ENCODE data around the gene MBD3L1.

The MBD3L1 gene

DNA sequence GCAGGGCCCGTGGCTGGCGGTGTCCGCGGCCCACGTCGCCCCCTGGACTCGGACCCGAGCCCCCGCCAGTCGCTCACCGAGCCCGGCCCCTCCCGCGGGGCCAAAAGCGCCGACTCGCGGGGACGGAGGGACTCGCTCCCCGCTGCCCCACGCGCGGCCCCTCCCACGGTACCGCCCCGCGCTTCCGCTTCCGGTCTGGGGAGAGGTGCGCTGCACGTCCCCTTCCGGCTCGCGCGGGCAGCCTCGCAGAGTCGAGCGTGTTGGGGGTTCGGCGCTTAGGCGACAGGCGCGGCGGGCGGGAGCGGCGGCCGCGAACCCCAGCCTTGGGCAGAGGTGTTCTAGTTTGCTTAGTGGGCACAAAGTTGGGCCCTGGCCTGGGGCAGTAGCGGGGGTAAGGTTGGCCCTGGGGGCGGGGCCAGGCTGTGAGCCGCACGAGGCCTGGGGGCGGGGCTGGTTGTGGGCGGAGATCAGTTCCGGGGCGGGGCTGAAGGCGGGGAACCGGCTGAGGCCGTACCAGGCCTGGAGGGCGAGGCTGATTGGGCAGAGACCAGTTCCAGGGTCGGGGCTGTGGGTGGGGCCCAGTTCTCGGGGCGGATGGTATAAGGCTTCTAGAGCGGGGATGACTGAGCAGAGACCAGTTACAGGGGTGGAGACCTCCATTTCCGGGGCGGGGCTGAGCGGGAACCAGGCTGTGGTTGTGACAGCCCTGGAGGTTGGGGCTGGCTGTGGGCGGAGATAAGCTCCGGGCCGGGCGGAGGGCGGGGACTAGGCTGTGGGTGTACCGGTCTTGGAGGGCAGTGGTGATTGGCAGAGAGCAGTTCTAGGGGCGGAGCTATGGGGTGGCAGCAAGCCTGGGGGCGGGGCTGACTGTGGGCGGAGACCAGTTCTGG lies at the start of gene MBD3L1, which contains the start of gene ZNF558:
Gene MBD3L1 (plus strand): TSS at position 246 of the 890 bp plus-strand sequence. CDS start 10,302 bp downstream, outside the sequence.
Gene ZNF558 (minus strand): TSS at position 173 of the 890 bp plus-strand sequence. CDS start 9,645 bp downstream, outside the sequence.
- peak; percentile 96 for DNase-seq

DNA sequence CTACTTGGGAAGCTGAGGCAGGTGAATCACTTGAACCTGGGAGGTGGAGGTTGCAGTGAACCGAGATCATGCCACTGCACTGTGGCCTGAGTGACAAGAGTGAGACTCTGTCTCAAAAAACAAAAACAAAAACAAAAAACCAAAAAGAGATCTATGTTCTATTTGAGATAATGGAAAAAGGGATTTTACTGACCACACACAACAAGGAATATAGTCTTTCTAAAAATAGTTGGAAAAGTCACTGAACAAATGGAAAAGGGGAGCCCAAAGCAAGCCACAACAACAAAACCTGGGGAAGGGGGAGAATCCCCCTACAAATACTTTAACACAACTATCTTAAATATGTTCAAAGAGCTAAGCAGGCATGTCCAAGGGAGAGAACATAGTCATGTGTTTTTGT lies 37.4 kb upstream of the MBD3L1 start:
- no peak for DNase-seq

- DNase-seq: no peak
Observed at GRCh38 chr19:8806661-8807060, 25.5 kb upstream of the MBD3L1 start.

GRCh38 chr19:8811315-8812172 lies 20.6 kb upstream of the MBD3L1 start:
- no peak for DNase-seq

GRCh38 chr19:8814176-8814575 lies 18.0 kb upstream of the MBD3L1 start:
- DNase-seq: no peak

DNA sequence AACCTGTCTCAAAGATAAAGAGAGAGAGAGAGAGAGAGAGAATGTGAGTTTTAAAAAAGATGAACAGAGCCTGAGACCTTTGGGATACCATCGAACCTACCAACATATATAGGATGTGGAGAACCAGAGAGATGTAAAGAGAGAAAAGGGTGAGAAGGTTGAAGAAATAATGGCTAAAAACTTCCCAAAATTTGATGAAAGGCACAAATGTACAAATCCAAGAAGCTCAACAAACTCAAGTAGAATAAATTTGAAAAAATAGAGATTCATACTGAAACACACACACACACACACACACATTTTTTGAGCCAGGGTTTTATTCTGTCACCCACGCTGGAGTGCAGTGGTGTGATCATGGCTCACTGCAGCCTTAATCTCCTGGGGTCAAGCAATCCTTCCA lies 16.4 kb upstream of the MBD3L1 start:
- DNase-seq: no peak

DNA sequence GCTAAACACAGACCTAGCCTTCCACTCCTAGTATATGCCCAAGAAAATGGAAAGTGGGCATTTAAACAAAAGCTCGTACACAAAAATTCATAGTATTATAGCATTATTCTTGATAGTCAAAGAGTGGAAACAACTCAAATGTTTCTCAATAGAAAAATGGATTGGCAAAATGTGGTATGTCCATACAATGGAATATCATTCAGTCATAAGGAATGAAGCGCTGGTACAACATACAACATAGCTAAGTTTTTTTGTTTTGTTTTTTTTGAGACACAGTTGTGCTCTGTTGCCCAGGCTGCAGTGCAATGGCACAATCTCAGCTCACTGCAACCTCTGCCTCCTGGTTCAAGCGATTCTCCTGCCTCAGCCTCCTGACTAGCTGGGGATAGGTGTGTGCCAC lies 11.9 kb upstream of the MBD3L1 start:
- no peak for DNase-seq

DNA sequence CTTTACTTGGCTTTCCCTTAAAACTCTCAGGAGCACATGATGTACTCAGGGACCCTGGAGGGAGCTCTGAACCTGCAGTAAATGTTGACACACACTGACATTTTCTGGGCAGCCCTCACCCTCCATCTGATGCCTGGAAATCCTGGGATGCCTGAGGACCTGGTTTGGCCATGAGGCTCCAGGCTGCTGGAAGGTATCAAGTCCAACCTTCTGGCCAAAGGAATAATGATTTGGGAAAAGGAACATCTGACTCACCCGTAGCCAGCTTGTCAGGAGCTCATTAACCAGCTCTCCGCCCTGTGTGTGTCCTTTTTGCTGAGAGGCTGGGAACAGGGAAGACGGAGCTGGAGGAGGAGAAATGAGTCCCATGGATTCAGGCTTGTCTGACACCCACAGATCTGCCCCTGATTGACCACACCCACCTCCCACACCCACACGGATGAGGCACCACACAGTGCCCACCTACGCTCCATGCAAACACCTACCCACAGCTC lies 10.4 kb upstream of the MBD3L1 start:
- no peak for DNase-seq

DNA sequence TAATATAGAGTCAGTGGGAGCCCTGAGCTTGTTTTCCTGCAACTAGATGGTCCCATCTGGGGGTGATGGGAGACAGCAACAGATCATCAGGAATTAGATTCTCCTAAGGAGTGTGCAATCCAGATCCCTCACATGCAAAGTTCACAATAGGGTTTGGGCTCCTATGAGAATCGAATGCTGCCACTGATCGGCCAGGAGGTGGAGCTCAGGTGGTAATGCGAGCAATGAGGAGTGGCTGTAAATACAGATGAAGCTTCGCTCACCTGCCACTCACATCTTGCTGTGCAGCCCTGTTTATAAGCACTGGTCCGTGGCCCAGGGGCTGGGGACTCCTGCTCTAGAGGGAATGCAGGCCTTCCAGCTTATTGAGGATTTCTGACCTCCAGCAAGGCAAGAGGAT lies 5.8 kb upstream of the MBD3L1 start:
- no peak for DNase-seq

- no peak for DNase-seq
Observed at GRCh38 chr19:8827277-8827676, 4.9 kb upstream of the MBD3L1 start.

- no peak for DNase-seq
Observed at GRCh38 chr19:8831373-8831772, 804 bp upstream of the MBD3L1 start.

GRCh38 chr19:8831832-8832131 lies 395 bp upstream of the MBD3L1 start:
- DNase-seq: peak; percentile 26

- no peak for DNase-seq
Observed at GRCh38 chr19:8835446-8835845, 3.3 kb downstream of the MBD3L1 start.

DNA sequence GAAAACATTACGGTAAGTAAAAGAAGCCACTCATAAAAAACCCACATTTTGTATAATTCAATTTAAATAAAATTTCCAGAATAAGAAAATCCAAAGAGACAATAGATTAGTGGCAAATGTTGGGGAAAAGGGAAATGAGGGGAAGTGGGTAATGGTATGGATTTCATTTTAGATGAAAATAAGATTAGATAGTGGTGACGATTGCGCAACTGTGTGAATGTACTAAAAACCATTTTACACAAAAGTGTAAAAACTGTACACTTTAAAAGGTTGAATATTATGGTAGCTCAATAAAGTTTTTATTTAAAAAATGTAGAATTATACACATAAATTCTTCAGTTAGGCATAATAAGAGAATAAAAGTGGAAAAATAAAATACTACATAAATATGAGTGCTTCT lies 3.7 kb downstream of the MBD3L1 start:
- no peak for DNase-seq

- no peak for DNase-seq
Observed at GRCh38 chr19:8840708-8841107, 8.5 kb downstream of the MBD3L1 start.

GRCh38 chr19:8846819-8847218 lies 14.6 kb downstream of the MBD3L1 start:
- no peak for DNase-seq

DNA sequence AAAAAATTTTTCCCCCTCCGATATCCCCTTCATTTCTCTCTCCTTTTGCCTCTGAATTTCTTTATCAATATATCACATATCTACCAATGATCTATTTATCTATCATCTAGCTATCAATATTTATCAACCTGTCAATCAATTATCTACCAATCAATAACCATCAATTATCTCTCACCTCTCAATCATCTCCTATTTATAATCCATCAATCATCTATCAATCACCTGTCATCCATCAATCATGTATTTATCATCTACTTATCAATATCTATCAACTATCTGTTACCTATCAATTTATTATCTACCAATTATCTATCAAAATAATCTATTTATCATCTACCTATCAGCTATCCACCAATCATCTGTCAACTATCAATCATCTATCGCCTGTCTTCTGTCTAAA lies 17.1 kb downstream of the MBD3L1 start:
- no peak for DNase-seq

GRCh38 chr19:8850488-8850887 lies 18.3 kb downstream of the MBD3L1 start:
- no peak for DNase-seq

DNA sequence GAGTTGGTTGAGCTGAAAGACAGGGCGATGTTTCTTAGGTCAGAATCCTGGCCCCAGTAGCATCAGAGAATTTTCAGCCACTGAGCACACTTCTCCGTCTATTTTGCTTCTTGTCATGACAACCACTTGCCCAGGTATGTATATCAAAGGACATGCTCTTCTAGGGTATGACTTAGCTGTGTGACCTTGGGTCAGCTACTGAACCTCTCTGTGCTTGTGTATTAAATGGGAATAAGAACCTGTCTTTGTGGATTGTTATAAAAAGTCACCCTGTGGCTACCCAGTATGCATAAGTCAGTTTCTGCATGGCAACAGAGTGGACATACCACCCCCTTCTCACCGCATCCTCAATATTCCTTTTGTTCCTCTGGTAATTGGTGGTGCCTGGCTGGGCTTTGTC lies 26.1 kb downstream of the MBD3L1 start:
- DNase-seq: no peak

- no peak for DNase-seq
Observed at GRCh38 chr19:8866344-8866743, 34.2 kb downstream of the MBD3L1 start.

- DNase-seq: no peak
Observed at GRCh38 chr19:8877854-8878705, 45.9 kb downstream of the MBD3L1 start.

GRCh38 chr19:8880868-8881488 lies 48.8 kb downstream of the MBD3L1 start:
- no peak for DNase-seq
